HepG2 (cell line): ENCODE data around the gene MTCH1. TPM values are rescaled to one million over a fixed set of nuclear protein-coding genes. Genes with fewer than 3 reads are reported as not detected.

ENCODE experiments used
- AGO1 ChIP-seq: fragments of 200-400 bp; formaldehyde crosslinking; IDR thresholded peaks from 2 replicates; pipeline ENCODE4 v1.6.1; 2017; ENCODE audit warnings: mild to moderate bottlenecking, low read depth, low read length, moderate library complexity; ENCODE audit not compliant: poor library complexity, severe bottlenecking
- BCL6 ChIP-seq: IDR thresholded peaks from 2 replicates; pipeline ENCODE4 v1.6.1; 2016; ENCODE audit warnings: missing genetic modification reagents, missing compliant biosample characterization
- BORCS8-MEF2B ChIP-seq: sonication (generic); formaldehyde crosslinking; IDR thresholded peaks from 2 replicates; pipeline ENCODE4 v1.8.0; 2022; ENCODE audit warnings: mild to moderate bottlenecking, missing genetic modification reagents
- DNMT3B ChIP-seq: conservative IDR thresholded peaks from 2 replicates; pipeline ENCODE4 v1.6.1; 2016; ENCODE audit warnings: missing biosample characterization, control low read depth
- FOSL2 ChIP-seq: sonication (generic); formaldehyde crosslinking; IDR thresholded peaks from 2 replicates; pipeline ENCODE4 v1.4.0; 2020; ENCODE audit warnings: missing genetic modification reagents
- FUBP1 ChIP-seq: sonication (generic); formaldehyde crosslinking; IDR thresholded peaks from 2 replicates; pipeline ENCODE4 v1.5.1; 2020; ENCODE audit warnings: missing genetic modification reagents, mild to moderate bottlenecking, borderline replicate concordance
- MAFK ChIP-seq, 2 experiments: IDR thresholded peaks in 1 of 2; conservative IDR thresholded peaks in 1 of 2; 2 replicates each; pipeline ENCODE4 v1.6.1; 2011; ENCODE audit warnings: improper control_type of control experiment in 2 of 2, low read length in 2 of 2
- NR2C2 ChIP-seq: sonication (generic); formaldehyde crosslinking; IDR thresholded peaks from 2 replicates; pipeline ENCODE4 v1.4.0; 2020; ENCODE audit warnings: missing genetic modification reagents, mild to moderate bottlenecking, moderate library complexity, borderline replicate concordance
- NR2F2 ChIP-seq: IDR thresholded peaks from 2 replicates; pipeline ENCODE4 v1.6.1; 2012; ENCODE audit warnings: low read depth, inconsistent platforms, borderline replicate concordance
- PHF5A ChIP-seq: IDR thresholded peaks from one replicate; pipeline ENCODE4 v1.6.1; 2018; ENCODE audit warnings: low read depth, missing genetic modification reagents; ENCODE audit not compliant: unreplicated experiment
- RNF219 ChIP-seq: sonication (generic); formaldehyde crosslinking; IDR thresholded peaks from 2 replicates; pipeline ENCODE4 v1.5.0; 2020; ENCODE audit warnings: mild to moderate bottlenecking, missing genetic modification reagents
- SMAD3 ChIP-seq: sonication (generic); formaldehyde crosslinking; IDR thresholded peaks from 2 replicates; pipeline ENCODE4 v1.4.0; 2020; ENCODE audit warnings: missing genetic modification reagents
- SP140L ChIP-seq: sonication (generic); formaldehyde crosslinking; IDR thresholded peaks from 2 replicates; pipeline ENCODE4 v1.4.0; 2020; ENCODE audit warnings: missing genetic modification reagents, borderline replicate concordance
- STAT5B ChIP-seq: sonication (generic); formaldehyde crosslinking; IDR thresholded peaks from 2 replicates; pipeline ENCODE4 v1.4.0; 2020; ENCODE audit warnings: missing genetic modification reagents
- ZBTB46 ChIP-seq: sonication (generic); formaldehyde crosslinking; IDR thresholded peaks from 2 replicates; pipeline ENCODE4 v1.4.0; 2020; ENCODE audit warnings: mild to moderate bottlenecking, missing genetic modification reagents, borderline replicate concordance
- ZFAT ChIP-seq: sonication (generic); formaldehyde crosslinking; conservative IDR thresholded peaks from 2 replicates; pipeline ENCODE4 v1.8.1; 2023; ENCODE audit warnings: missing genetic modification reagents, inconsistent platforms
- ZMYM4 ChIP-seq: sonication (generic); formaldehyde crosslinking; IDR thresholded peaks from 2 replicates; pipeline ENCODE4 v1.8.1; 2023; ENCODE audit warnings: mild to moderate bottlenecking, missing genetic modification reagents
- ZNF687 ChIP-seq: sonication (generic); formaldehyde crosslinking; IDR thresholded peaks from 2 replicates; pipeline ENCODE4 v1.5.1; 2020; ENCODE audit warnings: mild to moderate bottlenecking, missing genetic modification reagents, moderate library complexity
- ZNF720 ChIP-seq: sonication (generic); formaldehyde crosslinking; IDR thresholded peaks from 2 replicates; pipeline ENCODE4 v1.4.0; 2020; ENCODE audit warnings: missing genetic modification reagents
- polyA plus RNA-seq, 8 experiments: library from polyadenylated mRNA; depleted of rRNA in 3 of 8; stranded (reverse) in 7 of 8; unstranded in 1 of 8; fragments of >200 nt; fragmentation: Illumina TruSeq in 4 of 8; extraction: Trizol in 4 of 8; gene quantifications; 2 replicates each; pipeline versions ENCODE4 v1.2.1 to v1.2.3, GENCODE V29; 2011 to 2016; ENCODE audit warnings: low read depth in 4 of 8, missing spikeins in 1 of 8, mixed read lengths in 1 of 8; ENCODE audit not compliant: insufficient read depth in 1 of 8
- total RNA-seq, 5 experiments: library from RNA; depleted of rRNA; stranded (reverse); fragments of >200 nt; fragmentation: Illumina TruSeq; extraction: Trizol; gene quantifications; 2 replicates each; pipeline ENCODE4 v1.2.3, GENCODE V29; 2016; ENCODE audit warnings: low read depth in 1 of 5

Gene MTCH1
- total and polyA plus RNA-seq, 2 of the 13 experiments (the other 11 are each of a cell fraction or from before 2014, with no cell fraction given): 86.2 to 144 TPM

- TF ChIP-seq FUBP1 (CRISPR knock-in tag) (no peak), RNF219 (no peak), PHF5A (CRISPR knock-in tag) (no peak), DNMT3B (CRISPR knock-in tag) (0 out of 2 replicates have a peak, but pooled peaks have one; percentile 47), SP140L (CRISPR knock-in tag) (no peak), BCL6 (no peak), NR2F2 (no peak; the same call in 1 of the 2 replicates), NR2C2 (CRISPR knock-in tag) (0 out of 2 replicates have a peak, but pooled peaks have one; percentile 46), ZNF720 (CRISPR knock-in tag) (no peak), MAFK (conservative IDR thresholded peaks at IDR 0.05 in 1 of 2, IDR thresholded peaks at IDR 0.05 in 1 of 2; ENCODE audit: low read length in 2 of 2) (no peak), FOSL2 (CRISPR knock-in tag) (peak; percentile 40; the same call in 1 of the 2 replicates), AGO1 (no peak), STAT5B (CRISPR knock-in tag) (no peak), SMAD3 (CRISPR knock-in tag) (no peak), ZMYM4 (CRISPR knock-in tag) (peak; percentile 44; the same call in 1 of the 2 replicates), BORCS8-MEF2B (CRISPR knock-in tag) (no peak; the same call in 1 of the 2 replicates), ZBTB46 (CRISPR knock-in tag) (no peak), ZFAT (CRISPR knock-in tag) (no peak), ZNF687 (CRISPR knock-in tag) (peak; percentile 34; the same call in 1 of the 2 replicates)
These were observed 32.4 kb upstream of the MTCH1 start (continued) for GRCh38 chr6:37018198-37019064.
